Calu3 (cell line): ENCODE results near the gene PPP2R2B. TPM values are rescaled to one million over a fixed set of nuclear protein-coding genes. Genes with fewer than 3 reads are reported as not detected.
A peak's percentile ranks its signal among the peaks of the same experiment; 100 is the strongest.

Experiments
- BruUV-seq: library from RNA; stranded (reverse); fragments of 400-500 nt; replicated peaks from 2 replicates; lab custom pipeline; 2021; lab: Mats Ljungman, UMichigan
- CTCF ChIA-PET: fragments of 300-600 bp; sonication (Branson Sonifier 250); formaldehyde crosslinking; loops from one replicate; lab custom pipeline; 2022; ENCODE audit warnings: antibody characterized with exemption; lab: Charles Lee
- DNase-seq: peaks from one replicate; pipeline ENCODE4 v3.0.0; 2022
- H3K27ac Mint-ChIP-seq: one replicate; pipeline ENCODE4 v1.8.0; 2022; ENCODE audit warnings: mixed read lengths; ENCODE audit not compliant: unreplicated experiment
- H3K27me3 Mint-ChIP-seq: one replicate; pipeline ENCODE4 v1.8.0; 2022; ENCODE audit warnings: mixed read lengths; ENCODE audit not compliant: unreplicated experiment
- H3K36me3 Mint-ChIP-seq: one replicate; pipeline ENCODE4 v1.8.0; 2022; ENCODE audit warnings: mild to moderate bottlenecking, moderate library complexity, mixed read lengths; ENCODE audit not compliant: insufficient read depth, unreplicated experiment
- H3K4me1 Mint-ChIP-seq: one replicate; pipeline ENCODE4 v1.8.0; 2022; ENCODE audit warnings: mild to moderate bottlenecking, low read depth, mixed read lengths; ENCODE audit not compliant: unreplicated experiment
- H3K4me3 Mint-ChIP-seq: one replicate; pipeline ENCODE4 v1.8.0; 2022; ENCODE audit warnings: mild to moderate bottlenecking, low read depth, moderate library complexity, mixed read lengths; ENCODE audit not compliant: unreplicated experiment
- H3K9me3 Mint-ChIP-seq: one replicate; pipeline ENCODE4 v1.8.0; 2022; ENCODE audit warnings: low read depth, mixed read lengths; ENCODE audit not compliant: unreplicated experiment
- intact Hi-C: fragments of 100-400 bp; cut with micrococcal nuclease; formaldehyde crosslinking; loops from one replicate; pipeline ENCODE4 v1.10.0; 2022; ENCODE audit not compliant: unreplicated experiment
- total RNA-seq: library from RNA; stranded (reverse); gene quantifications from 2 replicates; pipeline ENCODE4 v1.2.3, GENCODE V29; 2022
- TF ChIP-seq, protein P1 (sequence below): fragments of 200-600 bp; IDR thresholded peaks from one replicate; pipeline ENCODE4 v1.8.0; 2022; ENCODE audit warnings: antibody characterized with exemption; ENCODE audit not compliant: unreplicated experiment

PPP2R2B gene
- total RNA-seq, 1 experiment from 2014 or later: not detected

DNA sequence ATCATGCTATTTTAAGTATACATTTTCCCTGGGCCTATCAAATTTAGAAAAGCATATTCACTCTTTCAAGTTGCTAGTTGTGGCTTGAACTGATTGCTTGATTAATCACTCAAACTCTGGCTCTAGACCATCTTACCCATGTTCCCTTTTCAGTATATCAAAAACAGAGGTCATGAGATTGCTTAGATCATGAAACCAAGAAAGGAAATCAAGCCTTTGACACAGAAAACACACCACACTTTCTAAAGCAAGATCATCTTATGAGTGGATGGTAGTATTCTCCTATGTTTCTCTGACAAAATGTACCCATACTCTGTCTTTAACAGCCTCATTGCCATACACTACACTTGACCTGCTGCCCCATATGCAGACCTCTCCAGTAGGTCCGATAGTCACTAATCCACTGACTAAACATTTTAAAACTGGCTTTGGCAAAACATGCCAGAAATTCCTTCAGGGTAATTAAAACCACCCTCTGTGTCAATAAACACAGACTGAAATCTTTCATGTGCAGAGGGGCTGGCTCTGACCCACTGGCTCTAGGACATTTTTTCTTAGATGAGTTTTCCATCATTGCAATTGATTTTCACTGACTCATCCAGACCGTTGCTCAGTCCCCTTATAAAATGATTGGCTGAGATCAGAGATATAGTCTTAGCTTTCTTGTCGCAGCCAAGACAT lies 18.2 kb downstream of the PPP2R2B start:
- Mint-ChIP-seq H3K9me3 (no peaks in the 10 kb centered on the region), H3K27me3 (no peaks in the 10 kb centered on the region), H3K4me1 (peaks cover 16% of the 10 kb centered on the region), H3K4me3 (no peak overlapping the region), H3K36me3 (no peaks in the 10 kb centered on the region), H3K27ac (no peak overlapping the region)
- intact Hi-C loops: no loop called here
- BruUV-seq: no TSS peak
- CTCF ChIA-PET: interaction anchor here (1.2 kb wide), 1 partner anchor 105 kb away, joined by 4 read pairs; no protein-coding TSS in a partner anchor
- peak; percentile 8 for DNase-seq
- TF ChIP-seq, protein P1, sequence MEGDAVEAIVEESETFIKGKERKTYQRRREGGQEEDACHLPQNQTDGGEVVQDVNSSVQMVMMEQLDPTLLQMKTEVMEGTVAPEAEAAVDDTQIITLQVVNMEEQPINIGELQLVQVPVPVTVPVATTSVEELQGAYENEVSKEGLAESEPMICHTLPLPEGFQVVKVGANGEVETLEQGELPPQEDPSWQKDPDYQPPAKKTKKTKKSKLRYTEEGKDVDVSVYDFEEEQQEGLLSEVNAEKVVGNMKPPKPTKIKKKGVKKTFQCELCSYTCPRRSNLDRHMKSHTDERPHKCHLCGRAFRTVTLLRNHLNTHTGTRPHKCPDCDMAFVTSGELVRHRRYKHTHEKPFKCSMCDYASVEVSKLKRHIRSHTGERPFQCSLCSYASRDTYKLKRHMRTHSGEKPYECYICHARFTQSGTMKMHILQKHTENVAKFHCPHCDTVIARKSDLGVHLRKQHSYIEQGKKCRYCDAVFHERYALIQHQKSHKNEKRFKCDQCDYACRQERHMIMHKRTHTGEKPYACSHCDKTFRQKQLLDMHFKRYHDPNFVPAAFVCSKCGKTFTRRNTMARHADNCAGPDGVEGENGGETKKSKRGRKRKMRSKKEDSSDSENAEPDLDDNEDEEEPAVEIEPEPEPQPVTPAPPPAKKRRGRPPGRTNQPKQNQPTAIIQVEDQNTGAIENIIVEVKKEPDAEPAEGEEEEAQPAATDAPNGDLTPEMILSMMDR: no peak

DNA sequence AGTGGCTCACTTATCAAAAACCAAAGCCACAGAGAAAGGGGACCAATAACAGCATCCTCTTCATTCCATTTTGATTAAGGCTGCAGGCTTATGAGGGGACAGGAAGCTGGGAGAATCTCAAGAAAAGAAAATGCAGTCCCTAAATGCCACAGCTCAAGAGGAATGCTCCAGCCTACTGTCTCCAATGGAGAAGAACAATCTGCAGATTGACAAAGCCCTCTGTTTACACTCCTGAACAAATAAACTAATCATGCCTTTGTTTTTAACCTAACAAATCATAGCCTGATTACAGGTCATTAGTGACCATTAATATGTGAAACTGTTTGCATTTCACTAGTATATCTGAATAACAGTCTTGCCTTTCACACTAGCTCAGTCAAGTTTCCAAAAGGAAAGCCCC lies 26.5 kb downstream of the PPP2R2B start:
- H3K36me3 Mint-ChIP-seq: no peaks in the 10 kb centered on the region
- H3K27me3 Mint-ChIP-seq: peaks cover 20% of the 10 kb centered on the region
- CTCF ChIA-PET: no interaction called here
- H3K4me1 Mint-ChIP-seq: peaks cover 7% of the 10 kb centered on the region
- no peak overlapping the region for H3K27ac Mint-ChIP-seq
- TF ChIP-seq, protein P1: no peak
- DNase-seq: no peak
- intact Hi-C loops: no loop called here
- no peak overlapping the region for H3K4me3 Mint-ChIP-seq
- no TSS peak for BruUV-seq
- no peaks in the 10 kb centered on the region for H3K9me3 Mint-ChIP-seq

DNA sequence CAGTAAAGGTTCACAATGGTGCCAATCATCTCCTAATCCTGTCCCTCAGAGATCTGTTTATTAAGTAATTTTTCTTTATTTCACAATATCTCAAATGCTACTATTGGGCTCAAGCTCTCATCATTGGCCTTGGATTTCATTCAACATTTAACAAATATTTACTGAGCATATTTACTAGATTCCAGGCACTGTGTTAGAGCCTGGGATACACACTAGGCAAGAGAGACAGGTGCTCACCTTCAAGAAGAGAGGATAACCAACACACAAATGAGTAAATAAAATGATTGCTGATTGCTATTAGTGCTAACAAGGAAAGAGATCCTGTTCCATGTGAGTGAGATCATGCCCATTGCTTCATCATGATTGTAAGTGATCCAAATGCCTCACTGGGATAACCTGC lies 27.4 kb downstream of the PPP2R2B start:
- TF ChIP-seq, protein P1: no peak
- Mint-ChIP-seq H3K4me1 (peaks cover 10% of the 10 kb centered on the region), H3K4me3 (no peak overlapping the region), H3K9me3 (no peaks in the 10 kb centered on the region), H3K27me3 (peaks cover 20% of the 10 kb centered on the region), H3K27ac (no peak overlapping the region), H3K36me3 (no peaks in the 10 kb centered on the region)
- BruUV-seq: no TSS peak
- DNase-seq: no peak
- intact Hi-C loops: no loop called here
- CTCF ChIA-PET: no interaction called here

DNA sequence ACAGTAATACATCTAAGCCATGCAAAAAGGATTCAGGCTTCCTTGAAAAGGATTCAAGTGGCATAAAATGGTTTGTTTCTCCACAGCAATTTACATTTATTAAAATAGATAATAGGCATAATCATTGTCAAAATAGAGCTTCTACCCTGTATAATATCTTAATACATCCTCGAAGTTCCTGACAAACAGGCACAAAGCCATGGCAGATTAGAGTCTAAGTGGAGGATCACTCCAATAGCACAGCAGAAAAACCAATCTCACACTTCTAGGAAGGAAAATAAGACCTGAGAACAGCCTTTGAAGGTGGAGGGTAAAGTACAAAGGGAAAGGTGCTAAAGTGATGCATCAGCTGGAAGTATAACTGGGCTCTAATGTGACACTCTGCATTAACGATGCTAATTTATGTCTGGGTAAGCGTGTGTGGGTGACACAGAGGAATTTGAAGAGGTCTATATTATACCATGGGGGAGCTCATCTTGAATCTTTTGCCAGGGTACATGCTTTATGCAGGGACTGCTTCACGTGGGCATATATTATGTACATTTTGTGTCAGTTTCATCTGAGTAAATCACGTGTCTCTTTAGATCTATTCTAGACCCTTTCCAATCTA lies 28.8 kb downstream of the PPP2R2B start:
- peaks cover 10% of the 10 kb centered on the region for H3K4me1 Mint-ChIP-seq
- peaks cover 18% of the 10 kb centered on the region for H3K27me3 Mint-ChIP-seq
- no TSS peak for BruUV-seq
- H3K27ac Mint-ChIP-seq: no peak overlapping the region
- CTCF ChIA-PET: interaction anchor here (1.1 kb wide), 1 partner anchor 51 kb away, joined by 4 read pairs; no protein-coding TSS in a partner anchor
- H3K36me3 Mint-ChIP-seq: no peaks in the 10 kb centered on the region
- no peak overlapping the region for H3K4me3 Mint-ChIP-seq
- TF ChIP-seq, protein P1: no peak
- intact Hi-C loops: no loop called here
- no peak for DNase-seq
- H3K9me3 Mint-ChIP-seq: no peaks in the 10 kb centered on the region
